T-cell (primary cell): ENCODE results near the gene DGAT2. TPM values are rescaled to one million over a fixed set of nuclear protein-coding genes. Genes with fewer than 3 reads are reported as not detected.

Source experiments
- ATAC-seq, 4 experiments: fragments of 200-7000 bp in 3 of 4; fragments of 150-1000 bp in 1 of 4; cut with Tn5 transposase; replicated peaks in 1 of 4; 1 replicate in 3 of 4; 2 replicates in 1 of 4; pipeline ENCODE4 v1.10.0; 2021; ENCODE audit warnings: moderate library complexity in 3 of 4, mild to moderate bottlenecking in 2 of 4, moderate number of reproducible peaks in 1 of 4
- CTCF ChIA-PET, 2 donors: fragments of 300-600 bp; sonication (Branson Sonifier 250); formaldehyde crosslinking; loops; one replicate each; lab custom pipeline; 2022; ENCODE audit warnings: antibody characterized with exemption in 2 of 2; lab: Charles Lee
- POLR2A ChIA-PET, 2 donors: fragments of 300-600 bp; sonication (Branson Sonifier 250); formaldehyde crosslinking; loops; one replicate each; lab custom pipeline; 2022; ENCODE audit warnings: antibody characterized with exemption in 2 of 2; lab: Charles Lee
- DNase-seq, 35 experiments: peaks; one replicate each; pipeline versions ENCODE4 v3.0.0 to v3.0.0-alpha.2; 2013 to 2023
- H3K27ac ChIP-seq: one replicate; pipeline ENCODE4 v1.5.1; 2013; ENCODE audit warnings: low read length
- H3K27me3 ChIP-seq, 2 experiments: replicated peaks in 1 of 2; 1 replicate in 1 of 2; 2 replicates in 1 of 2; pipeline versions ENCODE4 v1.6.1 to v1.7.0; 2013; ENCODE audit warnings: low read length in 1 of 2, mixed read lengths in 1 of 2; ENCODE audit not compliant: control insufficient read depth in 2 of 2, insufficient read depth in 2 of 2; ENCODE audit errors: extremely low read depth in 1 of 2
- H3K36me3 ChIP-seq, 2 donors: 1 replicate in 1 of 2; 2 replicates in 1 of 2; pipeline versions ENCODE4 v1.6.1 to v1.7.0; 2013; ENCODE audit warnings: low read length in 1 of 2; ENCODE audit not compliant: control insufficient read depth in 2 of 2, insufficient read depth in 1 of 2; ENCODE audit errors: extremely low read depth in 1 of 2
- H3K4me1 ChIP-seq, 2 experiments: 1 replicate in 1 of 2; 2 replicates in 1 of 2; pipeline versions ENCODE4 v1.6.1 to v1.7.0; 2013; ENCODE audit warnings: low read length in 2 of 2, mixed read lengths in 1 of 2; ENCODE audit not compliant: insufficient read depth in 2 of 2, control insufficient read depth in 1 of 2; ENCODE audit errors: extremely low read depth in 1 of 2
- H3K4me3 ChIP-seq, 2 donors: 1 replicate in 1 of 2; 2 replicates in 1 of 2; pipeline versions ENCODE4 v1.5.1 to v1.7.0; 2013; ENCODE audit warnings: mild to moderate bottlenecking in 2 of 2, low read length in 1 of 2, moderate library complexity in 1 of 2; ENCODE audit not compliant: control insufficient read depth in 1 of 2; ENCODE audit errors: extremely low read depth in 1 of 2
- H3K9me3 ChIP-seq: 2 replicates; pipeline ENCODE4 v1.7.0; 2013
- H3K27ac Mint-ChIP-seq, 2 donors: one replicate each; pipeline ENCODE4 v1.8.0; 2020 to 2021; ENCODE audit warnings: mild to moderate bottlenecking in 2 of 2, mixed read lengths in 2 of 2
- H3K27me3 Mint-ChIP-seq, 2 donors: one replicate each; pipeline ENCODE4 v1.8.0; 2021 to 2022; ENCODE audit warnings: mixed read lengths in 2 of 2
- H3K36me3 Mint-ChIP-seq: one replicate; pipeline ENCODE4 v1.8.0; 2021; ENCODE audit warnings: mixed read lengths
- H3K4me1 Mint-ChIP-seq, 3 donors: one replicate each; pipeline ENCODE4 v1.8.0; 2020 to 2022; ENCODE audit warnings: mixed read lengths in 3 of 3, mild to moderate bottlenecking in 1 of 3
- H3K4me3 Mint-ChIP-seq, 3 donors: one replicate each; pipeline ENCODE4 v1.8.0; 2020 to 2022; ENCODE audit warnings: mild to moderate bottlenecking in 3 of 3, mixed read lengths in 3 of 3, moderate library complexity in 3 of 3
- H3K9me3 Mint-ChIP-seq, 3 donors: one replicate each; pipeline ENCODE4 v1.8.0; 2020 to 2022; ENCODE audit warnings: mixed read lengths in 3 of 3
- whole genome bisulfite sequencing: methylation state at CpG from one replicate; pipeline ENCODE4 v1.1.5; 2013; ENCODE audit warnings: missing lambda C conversion rate; ENCODE audit not compliant: insufficient coverage; 5-methylcytosine and 5-hydroxymethylcytosine counted together
- total RNA-seq, 35 experiments: library from RNA in 6 of 35; stranded (reverse) in 6 of 35; fragments of 120-200 nt in 1 of 35; gene quantifications; one replicate each; pipeline versions ENCODE4 v1.2.1 to v1.2.4 and lab custom pipeline; 2013 to 2026

DGAT2 gene, protein sequence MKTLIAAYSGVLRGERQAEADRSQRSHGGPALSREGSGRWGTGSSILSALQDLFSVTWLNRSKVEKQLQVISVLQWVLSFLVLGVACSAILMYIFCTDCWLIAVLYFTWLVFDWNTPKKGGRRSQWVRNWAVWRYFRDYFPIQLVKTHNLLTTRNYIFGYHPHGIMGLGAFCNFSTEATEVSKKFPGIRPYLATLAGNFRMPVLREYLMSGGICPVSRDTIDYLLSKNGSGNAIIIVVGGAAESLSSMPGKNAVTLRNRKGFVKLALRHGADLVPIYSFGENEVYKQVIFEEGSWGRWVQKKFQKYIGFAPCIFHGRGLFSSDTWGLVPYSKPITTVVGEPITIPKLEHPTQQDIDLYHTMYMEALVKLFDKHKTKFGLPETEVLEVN
- total RNA-seq (1 to 10 TPM in 1 of 5 donors, under 1 TPM in 4; 0.14 to 1.2 (median 0.61) TPM), total RNA-seq (lab: John Stamatoyannopoulos, UW) (0.12 to 12.0 (median 0.73) reads per million in 29 experiments)
- 0.66 TPM for total RNA-seq (2013)

DNA sequence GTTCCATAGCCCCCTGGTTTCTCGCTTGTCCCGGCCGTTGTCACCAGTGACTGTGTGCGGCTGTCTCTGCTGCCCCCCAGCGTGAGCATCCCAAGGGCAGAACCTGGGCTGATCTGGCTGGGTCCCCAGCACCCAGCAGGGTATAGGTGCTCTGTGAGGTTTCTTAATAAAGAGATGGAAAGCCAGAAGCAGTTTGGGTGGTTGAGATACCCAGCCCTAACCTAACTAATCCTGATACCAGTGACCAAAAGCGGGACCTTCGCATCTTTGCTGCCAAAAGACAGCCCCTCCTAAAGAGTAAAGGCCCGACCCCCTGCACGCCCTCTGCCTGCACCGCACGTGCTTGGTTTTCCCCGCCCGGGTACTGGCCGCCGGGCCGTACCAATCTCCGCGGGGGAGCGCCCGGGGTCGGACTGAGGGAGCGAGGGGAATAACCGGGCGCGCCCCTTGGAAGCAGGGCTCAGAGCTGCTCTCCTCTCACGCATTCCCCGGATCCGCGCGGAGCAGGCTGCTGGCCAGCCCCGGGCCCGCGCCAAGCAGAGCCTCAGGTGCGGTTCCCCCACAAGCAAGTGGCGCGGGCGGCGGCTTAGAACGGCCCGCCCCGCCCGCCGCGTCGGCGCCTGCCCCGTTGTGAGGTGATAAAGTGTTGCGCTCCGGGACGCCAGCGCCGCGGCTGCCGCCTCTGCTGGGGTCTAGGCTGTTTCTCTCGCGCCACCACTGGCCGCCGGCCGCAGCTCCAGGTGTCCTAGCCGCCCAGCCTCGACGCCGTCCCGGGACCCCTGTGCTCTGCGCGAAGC lies at the start of gene DGAT2:
Gene DGAT2, plus strand, starts transcription at position 667 of the 797 bp plus-strand sequence. CDS start 214 bp downstream, outside the sequence.
- peaks cover 13 to 20% of the 10 kb centered on the region in 2 donors for H3K27me3 Mint-ChIP-seq

DNA sequence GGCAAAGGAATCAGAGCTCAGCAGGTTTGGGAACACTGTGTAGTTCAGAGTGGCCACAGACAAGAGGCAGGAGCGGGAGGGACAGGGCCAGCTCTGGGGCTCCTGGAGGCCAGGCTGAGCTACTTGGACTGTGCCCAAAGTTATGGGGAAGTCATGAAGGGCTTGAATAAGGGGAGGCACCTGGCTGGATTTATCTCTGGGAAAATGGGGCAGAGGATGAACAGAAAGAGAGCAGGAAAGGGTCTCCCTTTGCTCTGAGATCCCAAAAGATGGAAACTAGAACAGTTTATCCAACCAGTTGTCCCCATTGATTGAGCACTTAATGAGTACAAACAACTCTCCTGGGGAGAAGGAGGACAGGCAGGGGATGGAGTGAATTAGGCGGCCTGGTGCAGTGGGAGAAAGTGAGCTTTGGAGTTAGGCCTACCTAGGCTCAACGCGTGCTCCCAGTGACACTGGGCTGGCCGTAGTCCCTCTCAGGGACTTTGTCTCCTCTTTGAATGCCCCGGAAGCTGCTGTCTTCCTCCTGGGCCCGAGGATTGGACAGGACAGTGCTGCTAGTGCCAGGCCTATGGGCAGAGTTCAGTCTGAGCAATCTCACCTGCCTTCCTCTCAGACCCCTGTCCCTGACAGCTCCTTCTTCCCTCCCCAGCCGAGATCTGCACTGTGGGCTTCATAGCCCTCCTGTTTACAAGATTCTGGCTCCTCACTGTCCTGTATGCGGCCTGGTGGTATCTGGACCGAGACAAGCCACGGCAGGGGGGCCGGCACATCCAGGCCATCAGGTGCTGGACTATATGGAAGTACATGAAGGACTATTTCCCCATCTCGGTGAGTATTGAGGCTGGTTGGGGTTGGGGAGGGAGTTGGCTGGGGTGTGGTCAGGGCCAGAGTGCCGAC lies 49.0 kb upstream of the DGAT2 start:
- Mint-ChIP-seq H3K36me3 (no peaks in the 10 kb centered on the region), H3K27me3 (no peaks in the 10 kb centered on the region), H3K9me3 (no peaks in the 10 kb centered on the region), H3K27ac (no peak overlapping the region), H3K4me3 (no peak overlapping the region), H3K4me1 (no peaks in the 10 kb centered on the region)
- ATAC-seq (no peak), DNase-seq (no peak)
- no peak overlapping the region for H3K27ac ChIP-seq
- no peaks in the 10 kb centered on the region for H3K36me3 ChIP-seq
- H3K4me1 ChIP-seq: no peaks in the 10 kb centered on the region
- no peaks in the 10 kb centered on the region for H3K9me3 ChIP-seq
- POLR2A ChIA-PET: no interaction called here
- H3K27me3 ChIP-seq: peaks cover 0 to 2% of the 10 kb centered on the region in 2 experiments
- WGBS: 94% methylated on average over 10 of the region's 14 CpGs
- no peak overlapping the region for H3K4me3 ChIP-seq
- CTCF ChIA-PET: no interaction called here

More for the DNA sequence above, at the start of gene DGAT2:
- peak within 1 kb of the TSS; percentile 66 to 86 (median 73) for H3K4me3 Mint-ChIP-seq
- peak within 1 kb of the TSS; percentile 47 to 66 for H3K4me3 ChIP-seq
- H3K27ac Mint-ChIP-seq: no peak within 1 kb of the TSS
- H3K4me1 Mint-ChIP-seq: peaks cover 11 to 21% (median 15%) of the 10 kb centered on the region in 3 donors
- peaks cover 3 to 29% of the 10 kb centered on the region in 2 experiments for H3K27me3 ChIP-seq
- ATAC-seq (peak; percentile 91 to 93 (median 92)), DNase-seq (peak; percentile 23 to 79 (median 59))
- WGBS: 1% methylated on average over 61 of the region's 66 CpGs
- POLR2A ChIA-PET: no interaction called here
- H3K9me3 Mint-ChIP-seq: no peaks in the 10 kb centered on the region
- no peaks in the 10 kb centered on the region for H3K36me3 ChIP-seq
- H3K9me3 ChIP-seq: no peaks in the 10 kb centered on the region
- H3K36me3 Mint-ChIP-seq: no peaks in the 10 kb centered on the region
- peaks cover 5 to 18% of the 10 kb centered on the region in 2 experiments for H3K4me1 ChIP-seq
- CTCF ChIA-PET: interaction anchor here in 1 of 2 donors (0.5 kb wide), 1 partner anchor 1019 kb away, joined by 3 read pairs; no protein-coding TSS in a partner anchor
- H3K27ac ChIP-seq: no peak within 1 kb of the TSS

DNA sequence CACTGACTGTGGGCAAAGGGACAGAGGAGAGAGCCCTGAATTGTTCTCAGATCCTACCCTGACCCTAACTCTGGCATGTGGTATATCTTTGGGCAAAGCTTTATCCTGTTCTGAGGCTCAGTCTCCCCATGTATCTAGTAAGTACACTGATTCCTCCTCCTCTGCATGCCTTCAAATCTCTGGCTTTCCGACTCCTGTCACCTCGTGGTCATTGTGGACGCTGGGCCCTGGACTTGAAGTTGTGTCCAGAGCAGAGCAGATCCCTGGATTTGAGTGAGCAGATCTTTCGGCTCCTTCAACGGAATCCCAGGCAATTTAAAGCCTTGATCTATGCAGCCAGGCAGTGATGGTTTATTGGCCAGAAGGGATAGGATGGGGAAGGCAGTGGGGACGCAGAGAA lies 47.9 kb upstream of the DGAT2 start:
- CTCF ChIA-PET: no interaction called here
- H3K4me1 Mint-ChIP-seq: no peaks in the 10 kb centered on the region
- no peak for DNase-seq
- no peaks in the 10 kb centered on the region for H3K36me3 ChIP-seq
- peaks cover 0 to 2% of the 10 kb centered on the region in 2 experiments for H3K27me3 ChIP-seq
- POLR2A ChIA-PET: no interaction called here
- WGBS: 79% methylated on average over 6 of the region's 6 CpGs
- H3K4me3 Mint-ChIP-seq: no peak overlapping the region
- H3K4me3 ChIP-seq: no peak overlapping the region
- no peak for ATAC-seq
- no peaks in the 10 kb centered on the region for H3K36me3 Mint-ChIP-seq
- H3K4me1 ChIP-seq: no peaks in the 10 kb centered on the region
- no peak overlapping the region for H3K27ac Mint-ChIP-seq
- no peaks in the 10 kb centered on the region for H3K9me3 Mint-ChIP-seq
- no peaks in the 10 kb centered on the region for H3K27me3 Mint-ChIP-seq
- H3K27ac ChIP-seq: no peak overlapping the region
- H3K9me3 ChIP-seq: no peaks in the 10 kb centered on the region

DNA sequence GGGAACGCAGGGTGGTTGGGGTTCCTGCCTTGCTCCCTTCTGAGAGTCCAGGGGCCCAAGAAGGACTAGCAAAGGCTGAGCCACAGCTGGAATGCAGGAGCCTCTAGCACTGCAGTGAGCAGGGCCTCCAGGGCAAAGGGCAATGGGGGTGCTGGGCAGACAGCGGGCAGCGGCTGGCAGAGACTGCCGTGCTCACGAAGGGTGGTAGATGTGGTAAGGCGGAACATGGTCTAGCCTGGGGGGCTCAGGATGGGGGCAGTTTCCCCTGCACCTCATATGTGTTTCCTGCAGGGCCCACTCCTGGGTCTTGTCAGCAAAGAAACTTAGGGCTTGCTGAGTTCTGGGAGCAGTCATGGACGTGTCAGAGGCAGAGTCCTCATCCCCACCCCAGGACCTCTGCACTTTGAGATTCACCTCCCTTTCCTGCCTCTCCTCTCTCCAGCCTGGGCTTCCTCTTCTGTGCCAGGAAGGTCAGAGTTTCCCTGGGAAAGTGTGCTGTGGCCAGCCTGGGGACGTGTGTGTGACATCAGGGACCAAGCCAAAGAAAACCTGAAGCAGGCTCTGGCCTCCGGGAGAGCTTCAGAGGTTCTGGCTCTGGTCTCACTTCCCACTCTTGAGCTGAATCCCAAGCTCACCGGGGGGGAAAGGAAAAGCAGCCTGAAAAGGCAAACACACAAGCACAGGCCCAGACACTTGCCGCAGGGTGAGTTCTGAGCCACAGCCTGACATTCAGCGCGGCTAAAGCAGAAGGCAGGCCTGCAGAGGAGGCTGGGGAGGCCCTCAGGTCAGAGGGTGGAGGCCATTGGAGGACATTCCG lies 46.5 kb upstream of the DGAT2 start:
- H3K4me3 ChIP-seq: no peak overlapping the region
- no peaks in the 10 kb centered on the region for H3K9me3 Mint-ChIP-seq
- peaks cover 0 to 2% of the 10 kb centered on the region in 2 experiments for H3K27me3 ChIP-seq
- no peak overlapping the region for H3K4me3 Mint-ChIP-seq
- no peaks in the 10 kb centered on the region for H3K36me3 Mint-ChIP-seq
- H3K27me3 Mint-ChIP-seq: no peaks in the 10 kb centered on the region
- no peak overlapping the region for H3K27ac ChIP-seq
- no peaks in the 10 kb centered on the region for H3K4me1 Mint-ChIP-seq
- WGBS: 66% methylated on average over 10 of the region's 14 CpGs
- H3K4me1 ChIP-seq: no peaks in the 10 kb centered on the region
- no peak for DNase-seq
- POLR2A ChIA-PET: no interaction called here
- no peak overlapping the region for H3K27ac Mint-ChIP-seq
- ATAC-seq: no peak
- no peaks in the 10 kb centered on the region for H3K9me3 ChIP-seq
- H3K36me3 ChIP-seq: no peaks in the 10 kb centered on the region
- CTCF ChIA-PET: no interaction called here

DNA sequence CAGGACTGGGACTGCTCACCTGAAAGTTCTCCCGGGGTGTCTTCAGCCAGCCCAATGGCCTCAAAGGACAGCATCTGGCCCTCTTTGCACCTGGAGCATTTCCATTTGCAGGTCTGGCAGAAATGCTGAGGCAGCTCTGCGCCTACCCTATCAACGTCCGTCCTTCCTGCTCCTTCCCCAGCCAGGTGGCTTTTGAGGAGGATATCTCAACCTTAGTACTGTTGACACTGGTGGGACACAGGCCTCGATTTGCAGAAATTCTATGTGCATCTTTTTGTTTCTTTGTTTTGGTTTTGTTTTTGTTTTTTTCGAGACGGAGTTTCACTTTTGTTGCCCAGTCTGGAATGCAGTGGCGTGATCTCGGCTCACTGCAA lies 45.9 kb upstream of the DGAT2 start:
- ChIA-PET POLR2A (no interaction called here), CTCF (no interaction called here)
- DNase-seq (no peak), ATAC-seq (no peak)
- no peak overlapping the region for H3K27ac ChIP-seq
- H3K36me3 ChIP-seq: no peaks in the 10 kb centered on the region
- H3K9me3 ChIP-seq: no peaks in the 10 kb centered on the region
- H3K36me3 Mint-ChIP-seq: no peaks in the 10 kb centered on the region
- peaks cover 0 to 2% of the 10 kb centered on the region in 2 experiments for H3K27me3 ChIP-seq
- H3K27ac Mint-ChIP-seq: no peak overlapping the region
- H3K27me3 Mint-ChIP-seq: no peaks in the 10 kb centered on the region
- H3K4me3 ChIP-seq: no peak overlapping the region
- H3K4me1 Mint-ChIP-seq: no peaks in the 10 kb centered on the region
- 94% methylated on average over 2 of the region's 9 CpGs for WGBS
- no peak overlapping the region for H3K4me3 Mint-ChIP-seq
- no peaks in the 10 kb centered on the region for H3K9me3 Mint-ChIP-seq
- no peaks in the 10 kb centered on the region for H3K4me1 ChIP-seq
